ENCODE data around the gene MEDAG. TPM values are rescaled to one million over a fixed set of nuclear protein-coding genes. Genes with fewer than 3 reads are reported as not detected.

The MEDAG gene
- total RNA-seq, 4 donors from 2014 or later: 16.5 to 45.9 (median 19.1) TPM

GRCh38 chr13:30906411-30907051, 460 bp downstream of the MEDAG start:
- Histone ChIP-seq H3K27me3 (no peaks in the 10 kb centered on the region), H3K36me3 (no peaks in the 10 kb centered on the region), H3K27ac (peak overlapping the region; percentile 84 to 87), H3K4me3 (peak overlapping the region; percentile 36 to 43), H3K9me3 (no peaks in the 10 kb centered on the region), H3K4me1 (no peaks in the 10 kb centered on the region)
- intact Hi-C loops (cut with DNase I; ENCODE audit: low total_unique reads): no loop called here
- peak in 1 of 2 donors; percentile 33 for DNase-seq
- TF ChIP-seq POLR2A (IDR thresholded peaks at IDR 0.05) (no peak), CTCF (IDR thresholded peaks at IDR 0.05) (no peak)

- Histone ChIP-seq H3K27me3 (no peaks in the 10 kb centered on the region), H3K9me3 (no peaks in the 10 kb centered on the region), H3K27ac (peak overlapping the region; percentile 84 to 87), H3K4me3 (peak overlapping the region; percentile 36 to 43), H3K36me3 (no peaks in the 10 kb centered on the region), H3K4me1 (no peaks in the 10 kb centered on the region)
- intact Hi-C loops (cut with DNase I; ENCODE audit: low total_unique reads): no loop called here
- no peak for DNase-seq
- no peak for TF ChIP-seq POLR2A (IDR thresholded peaks at IDR 0.05)
- no peak for TF ChIP-seq CTCF (IDR thresholded peaks at IDR 0.05)
Observed at GRCh38 chr13:30907121-30907861, 1.2 kb downstream of the MEDAG start.

GRCh38 chr13:30908416-30908980, 2.4 kb downstream of the MEDAG start:
- H3K4me3 ChIP-seq: peak overlapping the region in 1 of 2 donors; percentile 36
- H3K27me3 ChIP-seq: no peaks in the 10 kb centered on the region
- peak overlapping the region; percentile 84 to 87 for H3K27ac ChIP-seq
- H3K9me3 ChIP-seq: no peaks in the 10 kb centered on the region
- peak; percentile 71 to 82 for DNase-seq
- H3K4me1 ChIP-seq: no peaks in the 10 kb centered on the region
- no peaks in the 10 kb centered on the region for H3K36me3 ChIP-seq
- no peak for TF ChIP-seq POLR2A (IDR thresholded peaks at IDR 0.05)
- no peak for TF ChIP-seq CTCF (IDR thresholded peaks at IDR 0.05)
- intact Hi-C loops (cut with DNase I; ENCODE audit: low total_unique reads): no loop called here

GRCh38 chr13:30910676-30911075, 4.6 kb downstream of the MEDAG start:
- TF ChIP-seq CTCF (IDR thresholded peaks at IDR 0.05) (no peak), POLR2A (IDR thresholded peaks at IDR 0.05) (no peak)
- H3K9me3 ChIP-seq: no peaks in the 10 kb centered on the region
- H3K4me1 ChIP-seq: no peaks in the 10 kb centered on the region
- intact Hi-C loops (cut with DNase I; ENCODE audit: low total_unique reads): no loop called here
- no peak overlapping the region for H3K4me3 ChIP-seq
- no peaks in the 10 kb centered on the region for H3K27me3 ChIP-seq
- H3K27ac ChIP-seq: no peak overlapping the region
- no peaks in the 10 kb centered on the region for H3K36me3 ChIP-seq
- DNase-seq: no peak
